Neutrophil (primary cell): ENCODE measurements around the gene RMP24.

Experiments used
- H3K27ac ChIP-seq: fragments of 200-600 bp; sonication (generic); 2 replicates; pipeline ENCODE4 v1.5.1; 2016; ENCODE audit warnings: mild to moderate bottlenecking, moderate library complexity
- H3K27me3 ChIP-seq: fragments of 200-600 bp; sonication (generic); 2 replicates; pipeline ENCODE4 v1.6.0; 2016; ENCODE audit warnings: mild to moderate bottlenecking
- H3K36me3 ChIP-seq: fragments of 200-600 bp; sonication (generic); 2 replicates; pipeline ENCODE4 v1.5.1; 2017
- H3K4me1 ChIP-seq, 2 experiments: fragments of 200-600 bp in 1 of 2; sonication (generic) in 1 of 2; 1 replicate in 1 of 2; 2 replicates in 1 of 2; pipeline versions ENCODE4 v1.5.1 to v1.6.1; 2013 to 2016; ENCODE audit warnings: low read depth in 1 of 2, low read length in 1 of 2, mild to moderate bottlenecking in 1 of 2, moderate library complexity in 1 of 2; ENCODE audit not compliant: control insufficient read depth in 1 of 2, insufficient read depth in 1 of 2
- H3K4me3 ChIP-seq, 2 experiments: fragments of 200-600 bp in 1 of 2; sonication (generic) in 1 of 2; 1 replicate in 1 of 2; 2 replicates in 1 of 2; pipeline ENCODE4 v1.5.1; 2013 to 2016; ENCODE audit warnings: low read depth in 1 of 2, low read length in 1 of 2, mild to moderate bottlenecking in 1 of 2, moderate library complexity in 1 of 2
- H3K9me3 ChIP-seq: fragments of 200-600 bp; sonication (generic); 2 replicates; pipeline ENCODE4 v1.5.1; 2016
- TF ChIP-seq, protein P1 (sequence below): fragments of 200-600 bp; sonication (generic); IDR thresholded peaks from 2 replicates; pipeline ENCODE4 v1.5.1; 2016; ENCODE audit warnings: antibody characterized with exemption

RMP24 gene

DNA sequence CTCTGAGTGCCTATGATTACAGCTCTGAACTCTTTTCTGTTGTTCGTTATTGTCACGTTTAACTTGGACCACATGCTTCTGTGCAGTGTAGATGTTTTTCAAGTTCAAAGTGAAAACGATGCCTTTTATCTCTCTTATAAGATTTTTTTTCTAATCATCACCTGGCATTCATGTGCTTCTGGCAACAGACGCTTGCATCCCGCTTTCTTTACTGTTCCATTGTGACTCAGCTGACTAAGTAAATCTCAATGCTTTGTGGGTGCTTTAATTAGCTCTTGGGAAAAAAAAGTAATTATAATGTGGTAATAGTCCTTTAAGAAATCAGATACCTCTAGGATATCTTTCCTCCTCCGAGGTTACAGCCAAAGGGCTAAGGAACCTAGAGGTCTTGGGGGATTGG is 31.2 kb upstream of the RMP24 start:
- no peaks in the 10 kb centered on the region for H3K4me1 ChIP-seq
- H3K36me3 ChIP-seq, result no peaks in the 10 kb centered on the region
- H3K27ac ChIP-seq, result no peak overlapping the region
- no peaks in the 10 kb centered on the region for H3K9me3 ChIP-seq
- no peaks in the 10 kb centered on the region for H3K27me3 ChIP-seq
- H3K4me3 ChIP-seq, result no peak overlapping the region
- TF ChIP-seq, protein P1, sequence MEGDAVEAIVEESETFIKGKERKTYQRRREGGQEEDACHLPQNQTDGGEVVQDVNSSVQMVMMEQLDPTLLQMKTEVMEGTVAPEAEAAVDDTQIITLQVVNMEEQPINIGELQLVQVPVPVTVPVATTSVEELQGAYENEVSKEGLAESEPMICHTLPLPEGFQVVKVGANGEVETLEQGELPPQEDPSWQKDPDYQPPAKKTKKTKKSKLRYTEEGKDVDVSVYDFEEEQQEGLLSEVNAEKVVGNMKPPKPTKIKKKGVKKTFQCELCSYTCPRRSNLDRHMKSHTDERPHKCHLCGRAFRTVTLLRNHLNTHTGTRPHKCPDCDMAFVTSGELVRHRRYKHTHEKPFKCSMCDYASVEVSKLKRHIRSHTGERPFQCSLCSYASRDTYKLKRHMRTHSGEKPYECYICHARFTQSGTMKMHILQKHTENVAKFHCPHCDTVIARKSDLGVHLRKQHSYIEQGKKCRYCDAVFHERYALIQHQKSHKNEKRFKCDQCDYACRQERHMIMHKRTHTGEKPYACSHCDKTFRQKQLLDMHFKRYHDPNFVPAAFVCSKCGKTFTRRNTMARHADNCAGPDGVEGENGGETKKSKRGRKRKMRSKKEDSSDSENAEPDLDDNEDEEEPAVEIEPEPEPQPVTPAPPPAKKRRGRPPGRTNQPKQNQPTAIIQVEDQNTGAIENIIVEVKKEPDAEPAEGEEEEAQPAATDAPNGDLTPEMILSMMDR, result no peak

DNA sequence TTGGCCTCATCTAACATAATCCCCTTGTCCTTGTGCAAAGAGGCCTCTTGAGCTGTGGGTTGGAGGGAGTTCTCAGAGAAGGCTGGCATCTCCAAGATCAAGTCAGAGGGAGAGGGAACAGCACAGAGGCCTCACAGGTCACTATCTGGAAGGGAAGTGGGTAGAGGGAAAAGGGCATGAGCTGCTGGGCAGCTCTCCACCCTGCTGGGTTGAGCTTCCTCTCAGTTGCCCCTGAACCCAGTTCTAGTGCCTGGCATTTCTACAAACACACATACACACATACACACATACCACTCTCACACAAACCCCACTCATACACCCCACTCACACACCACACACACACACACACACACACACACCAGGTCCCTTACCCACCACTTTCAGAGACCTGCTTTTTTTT is 30.3 kb upstream of the RMP24 start:
- TF ChIP-seq, protein P1, result no peak
- no peak overlapping the region for H3K4me3 ChIP-seq

DNA sequence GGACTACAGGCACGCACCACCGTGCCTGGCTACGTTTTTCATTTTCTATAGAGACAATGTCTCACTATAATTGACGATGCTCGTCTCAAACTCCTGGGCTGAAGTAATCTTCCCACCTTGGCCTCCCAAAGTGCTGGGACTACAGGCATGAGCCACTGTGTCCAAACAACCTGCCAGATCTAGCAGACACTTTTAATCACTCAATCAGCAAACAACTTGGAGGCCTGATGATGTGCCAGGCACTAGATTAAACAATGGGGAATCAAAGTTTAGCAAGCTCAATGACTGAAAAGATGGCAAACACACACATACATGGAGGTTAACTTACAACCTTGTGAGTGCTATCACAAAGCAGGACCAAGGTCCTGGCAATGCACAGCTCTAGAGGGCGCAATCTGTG is 29.8 kb upstream of the RMP24 start:
- Histone ChIP-seq H3K27me3 (no peaks in the 10 kb centered on the region), H3K27ac (no peak overlapping the region), H3K36me3 (no peaks in the 10 kb centered on the region), H3K9me3 (no peaks in the 10 kb centered on the region), H3K4me1 (no peaks in the 10 kb centered on the region), H3K4me3 (no peak overlapping the region)
- TF ChIP-seq, protein P1, result no peak

More for the DNA sequence above, 30.3 kb upstream of the RMP24 start:
- H3K36me3 ChIP-seq, result no peaks in the 10 kb centered on the region
- H3K27me3 ChIP-seq, result no peaks in the 10 kb centered on the region
- H3K27ac ChIP-seq, result no peak overlapping the region
- no peaks in the 10 kb centered on the region for H3K9me3 ChIP-seq
- H3K4me1 ChIP-seq, result no peaks in the 10 kb centered on the region

DNA sequence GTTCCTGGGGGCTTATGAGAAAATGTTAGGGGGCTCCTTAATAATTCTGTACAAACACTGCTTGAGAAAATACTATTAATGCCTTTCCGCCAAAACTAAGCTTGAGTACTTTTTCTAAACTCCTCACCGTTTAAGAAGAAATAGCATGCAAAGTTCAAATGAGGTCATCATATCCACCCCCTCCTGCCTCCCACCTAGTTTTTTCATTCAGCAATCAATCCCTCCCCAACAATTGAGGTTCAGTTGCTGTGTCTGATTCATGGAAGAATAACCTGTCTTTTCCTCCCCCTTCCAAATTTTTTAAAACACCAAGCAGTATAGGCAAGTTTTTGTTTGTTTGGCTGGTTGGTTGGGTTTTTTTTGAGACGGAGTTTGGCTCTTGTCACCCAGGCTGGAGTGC is 24.4 kb upstream of the RMP24 start:
- Histone ChIP-seq H3K36me3 (no peaks in the 10 kb centered on the region), H3K9me3 (no peaks in the 10 kb centered on the region), H3K27ac (no peak overlapping the region), H3K4me3 (no peak overlapping the region), H3K4me1 (peaks cover 7 to 10% of the 10 kb centered on the region in 2 experiments), H3K27me3 (peaks cover 27% of the 10 kb centered on the region)
- TF ChIP-seq, protein P1, result no peak

DNA sequence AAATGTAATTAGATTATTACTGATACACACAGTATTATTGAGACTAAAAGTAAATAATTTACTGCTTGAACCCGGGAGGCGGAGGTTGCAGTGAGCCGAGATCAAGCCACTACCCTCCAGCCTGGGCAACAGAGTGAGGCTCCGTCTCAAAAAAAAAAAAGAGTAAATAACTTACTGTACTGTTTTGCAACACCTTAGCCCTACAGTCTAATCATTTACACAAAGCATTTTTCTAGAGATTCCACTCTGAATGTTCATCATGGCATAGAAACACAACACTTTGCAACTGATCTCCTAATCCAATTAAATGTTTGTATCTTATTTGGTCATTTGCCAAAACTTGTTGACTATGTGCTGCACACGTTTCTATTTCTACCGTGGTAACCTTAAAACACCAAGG is 23.4 kb upstream of the RMP24 start:
- no peak overlapping the region for H3K4me3 ChIP-seq

More for the DNA sequence above, 23.4 kb upstream of the RMP24 start:
- Histone ChIP-seq H3K27me3 (peaks cover 27% of the 10 kb centered on the region), H3K27ac (no peak overlapping the region), H3K36me3 (no peaks in the 10 kb centered on the region), H3K9me3 (no peaks in the 10 kb centered on the region), H3K4me1 (peaks cover 7 to 10% of the 10 kb centered on the region in 2 experiments)
- TF ChIP-seq, protein P1, result no peak
